Tongue (tissue), 2 donors: ENCODE data around the gene C1QTNF6. TPM values are rescaled to one million over a fixed set of nuclear protein-coding genes. Genes with fewer than 3 reads are reported as not detected.
"Not testable (repeated sequence)": the region's sequence is repeated elsewhere in the genome, so short reads cannot be mapped to it uniquely, and the experiment has no call there.

Source experiments
- DNase-seq: peaks from one replicate; pipeline ENCODE4 v3.0.0-alpha.2; 2015
- total RNA-seq: library from RNA; depleted of rRNA; stranded (reverse); fragments of >200 nt; gene quantifications from one replicate; pipeline ENCODE4 v1.2.3, GENCODE V29; 2014

C1QTNF6 gene
- 8.9 TPM for total RNA-seq

- peak; percentile 78 for DNase-seq
Measured at GRCh38 chr22:37187891-37188761, at the start of gene C1QTNF6. C1QTNF6 (minus strand) TSS chr22:37188247; CDS start chr22:37188213, 34 bp downstream.

- no peak for DNase-seq
Measured at GRCh38 chr22:37235897-37236607, 48.0 kb upstream of the C1QTNF6 start.

- DNase-seq = no peak
Measured at GRCh38 chr22:37234736-37235711, 47.0 kb upstream of the C1QTNF6 start.

- DNase-seq = no peak
Measured at GRCh38 chr22:37233751-37234631, 45.9 kb upstream of the C1QTNF6 start.

- not testable (repeated sequence) for DNase-seq
Measured at GRCh38 chr22:37233371-37233750, 45.3 kb upstream of the C1QTNF6 start.

- no peak for DNase-seq
Measured at GRCh38 chr22:37232140-37232998, 44.3 kb upstream of the C1QTNF6 start.

GRCh38 chr22:37231406-37232139 is 43.5 kb upstream of the C1QTNF6 start:
- DNase-seq = no peak

GRCh38 chr22:37230673-37231405 is 42.8 kb upstream of the C1QTNF6 start:
- no peak for DNase-seq

- no peak for DNase-seq
Measured at GRCh38 chr22:37229805-37230672, 42.0 kb upstream of the C1QTNF6 start.

GRCh38 chr22:37229012-37229804 is 41.2 kb upstream of the C1QTNF6 start:
- peak; percentile 30 for DNase-seq

- DNase-seq = peak; percentile 49
Measured at GRCh38 chr22:37228106-37229011, 40.3 kb upstream of the C1QTNF6 start.

- DNase-seq = no peak
Measured at GRCh38 chr22:37226514-37226913, 38.5 kb upstream of the C1QTNF6 start.

- DNase-seq = no peak
Measured at GRCh38 chr22:37226087-37226486, 38.0 kb upstream of the C1QTNF6 start.

- DNase-seq = no peak
Measured at GRCh38 chr22:37225481-37225880, 37.4 kb upstream of the C1QTNF6 start.

GRCh38 chr22:37224757-37225420 is 36.8 kb upstream of the C1QTNF6 start:
- DNase-seq = no peak
